GM19043 (cell line): Measurements from ENCODE around the gene CRELD1.
"Not testable (repeated sequence)": the region's sequence is repeated elsewhere in the genome, so short reads cannot be mapped to it uniquely, and the experiment has no call there.

Experiments
- ATAC-seq: cut with Tn5 transposase; IDR thresholded peaks from one replicate; pipeline ENCODE4 v1.9.1; 2021; ENCODE audit warnings: low read depth; ENCODE audit not compliant: unreplicated experiment

Gene CRELD1

DNA sequence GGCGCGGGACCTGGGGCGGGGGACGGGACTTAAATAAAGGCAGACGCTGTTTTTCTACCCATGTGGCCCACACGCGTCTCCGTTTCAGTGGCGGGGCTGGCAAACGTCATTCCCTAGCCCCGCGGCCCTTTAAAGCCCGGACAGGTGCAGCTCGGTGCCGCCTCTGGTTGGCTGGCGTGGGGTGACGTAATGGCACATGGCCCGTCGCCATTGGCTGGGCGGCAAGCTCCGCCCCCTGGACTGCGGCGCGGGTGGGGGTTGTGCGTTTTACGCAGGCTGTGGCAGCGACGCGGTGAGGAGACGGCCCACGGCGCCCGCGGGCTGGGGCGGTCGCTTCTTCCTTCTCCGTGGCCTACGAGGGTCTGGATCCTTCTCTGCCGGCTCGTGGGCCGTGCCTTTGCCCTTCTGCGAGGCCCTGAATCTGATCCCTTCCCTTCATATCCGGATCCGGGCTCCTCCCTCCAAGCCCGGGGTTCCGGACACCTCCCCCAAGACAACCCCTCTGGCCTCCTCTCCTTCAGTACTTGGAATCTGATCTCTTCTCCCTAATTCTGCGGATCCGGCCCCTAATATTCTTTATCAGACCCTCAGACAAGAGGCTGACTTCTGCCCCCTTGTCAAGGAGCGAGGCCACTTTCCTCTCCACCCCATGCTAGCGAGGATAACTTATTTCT is at the start of gene CRELD1:
Gene CRELD1 (plus strand): TSS at position 274 of the 674 bp plus-strand sequence. CDS start 605 bp downstream, outside the sequence.
- ATAC-seq = peak; percentile 86

DNA sequence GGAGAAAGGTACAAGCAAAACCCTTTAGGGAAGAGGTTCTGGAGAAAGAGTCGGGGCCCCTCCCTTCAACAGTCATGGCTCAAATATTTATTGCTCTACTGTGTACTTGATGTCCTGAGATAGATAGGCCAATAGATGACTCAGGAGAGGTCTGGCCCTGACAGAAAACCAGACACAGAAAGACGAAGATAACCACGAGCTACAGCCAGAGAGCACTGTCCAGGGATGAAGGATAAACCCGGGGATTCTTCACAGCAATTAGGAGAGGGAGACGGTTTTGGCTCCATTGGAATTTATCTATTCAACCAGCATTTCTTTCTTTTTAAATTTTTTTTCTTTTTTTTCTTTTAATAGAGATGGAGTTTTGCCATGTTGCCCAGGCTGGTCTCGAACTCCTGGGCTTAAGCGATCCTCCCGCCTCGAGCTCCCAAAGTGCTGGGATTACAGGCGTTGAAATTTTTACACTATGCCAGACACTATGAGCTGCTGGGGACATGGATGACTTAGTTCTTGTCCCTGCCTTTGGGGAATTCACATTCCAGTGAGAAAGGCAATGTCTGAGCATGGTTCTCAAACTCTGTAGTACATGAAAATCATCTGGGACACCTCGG is 49.0 kb upstream of the CRELD1 start:
- ATAC-seq = no peak

DNA sequence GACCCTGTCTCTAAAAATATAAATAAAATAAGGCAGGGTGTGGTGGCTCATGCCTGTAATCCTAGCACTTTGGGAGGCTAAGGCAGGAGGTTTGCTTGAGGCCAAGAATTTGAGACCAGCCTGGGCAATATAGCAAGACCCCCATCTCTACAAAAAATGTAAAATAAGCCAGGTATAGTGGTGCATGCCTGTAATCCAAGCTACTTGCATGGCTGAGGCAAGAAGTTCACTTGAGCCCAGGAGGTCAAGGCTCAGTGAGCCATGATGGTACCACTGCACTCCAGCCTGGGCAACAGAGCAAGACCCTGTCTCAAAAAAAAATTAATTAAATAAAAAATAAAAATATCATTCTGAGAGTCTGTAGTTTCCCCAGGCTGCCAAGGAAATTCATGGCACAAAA is 47.3 kb upstream of the CRELD1 start:
- no peak for ATAC-seq

GRCh38 chr3:9887480-9887879 is 46.2 kb upstream of the CRELD1 start:
- no peak for ATAC-seq

GRCh38 chr3:9888540-9888939 is 45.1 kb upstream of the CRELD1 start:
- ATAC-seq = no peak

DNA sequence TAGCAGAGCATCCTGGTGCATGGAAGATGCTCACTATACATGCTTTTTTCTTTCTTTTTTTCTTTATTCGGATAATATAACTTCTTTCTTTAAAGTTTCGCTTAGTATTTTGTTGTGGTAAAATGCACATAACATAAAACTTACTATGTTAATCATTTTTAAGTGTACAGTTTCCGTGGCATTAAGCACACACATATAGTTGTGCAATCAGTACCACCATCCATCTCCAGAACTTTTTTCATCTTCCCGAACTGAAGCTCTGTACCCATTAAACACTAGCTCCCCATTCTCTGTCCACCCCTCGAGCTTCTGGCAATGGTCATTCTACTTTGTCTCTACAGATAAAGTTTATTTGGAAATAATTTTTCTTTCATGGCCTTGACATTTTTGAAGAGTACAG is 44.2 kb upstream of the CRELD1 start:
- ATAC-seq = no peak

GRCh38 chr3:9890249-9891071 is 43.2 kb upstream of the CRELD1 start, which contains the start of gene JAGN1:
Gene JAGN1, plus strand, starts transcription at chr3:9890610. Its CDS starts 113 bp downstream, at chr3:9890723.
- ATAC-seq = peak; percentile 69

DNA sequence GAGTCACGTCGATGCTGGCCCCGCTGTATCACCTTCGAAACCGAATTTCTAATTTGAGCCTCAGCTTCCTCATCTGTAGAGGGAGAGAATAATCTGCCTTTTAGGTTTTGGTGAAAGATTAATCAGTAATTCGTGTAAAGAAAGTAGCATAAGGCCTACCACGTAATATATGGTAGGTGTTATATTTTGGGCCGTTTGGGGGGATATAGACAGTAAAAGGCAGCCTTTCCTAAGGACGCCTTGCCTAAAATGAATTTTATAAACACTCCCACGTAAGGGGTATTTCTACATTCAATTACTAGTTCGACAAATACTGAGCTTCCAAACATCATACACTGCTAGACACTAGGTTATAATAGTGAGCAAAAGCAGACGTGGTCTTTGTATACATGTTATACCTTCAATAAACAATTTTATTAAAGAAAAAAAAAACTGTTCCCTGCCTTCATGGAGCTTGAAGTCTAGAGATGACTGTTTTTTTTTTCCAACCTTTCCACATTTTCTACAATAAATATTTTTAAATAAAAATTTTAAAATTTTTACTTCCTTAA is 42.5 kb upstream of the CRELD1 start:
- ATAC-seq = no peak

GRCh38 chr3:9893739-9894138 is 39.9 kb upstream of the CRELD1 start:
- ATAC-seq = no peak

DNA sequence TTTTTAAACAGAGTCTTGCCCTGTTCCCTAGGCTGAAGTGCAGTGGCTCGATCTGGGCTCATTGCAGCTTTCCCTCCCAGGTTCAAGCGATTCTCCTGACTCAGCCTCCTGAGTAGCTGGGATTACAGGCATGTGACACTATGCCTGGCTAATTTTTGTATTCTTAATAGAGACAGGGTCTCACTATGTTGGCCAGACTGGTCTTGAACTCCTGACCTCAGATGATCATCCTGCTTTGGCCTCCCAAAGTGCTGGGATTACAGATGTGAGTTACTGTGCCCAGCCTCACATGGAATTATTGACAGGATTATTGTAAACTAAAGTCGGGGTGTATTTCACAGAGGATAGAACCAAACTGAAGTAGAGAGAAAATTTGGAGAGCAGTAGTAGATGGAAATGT is 37.9 kb upstream of the CRELD1 start:
- not testable (repeated sequence) for ATAC-seq

DNA sequence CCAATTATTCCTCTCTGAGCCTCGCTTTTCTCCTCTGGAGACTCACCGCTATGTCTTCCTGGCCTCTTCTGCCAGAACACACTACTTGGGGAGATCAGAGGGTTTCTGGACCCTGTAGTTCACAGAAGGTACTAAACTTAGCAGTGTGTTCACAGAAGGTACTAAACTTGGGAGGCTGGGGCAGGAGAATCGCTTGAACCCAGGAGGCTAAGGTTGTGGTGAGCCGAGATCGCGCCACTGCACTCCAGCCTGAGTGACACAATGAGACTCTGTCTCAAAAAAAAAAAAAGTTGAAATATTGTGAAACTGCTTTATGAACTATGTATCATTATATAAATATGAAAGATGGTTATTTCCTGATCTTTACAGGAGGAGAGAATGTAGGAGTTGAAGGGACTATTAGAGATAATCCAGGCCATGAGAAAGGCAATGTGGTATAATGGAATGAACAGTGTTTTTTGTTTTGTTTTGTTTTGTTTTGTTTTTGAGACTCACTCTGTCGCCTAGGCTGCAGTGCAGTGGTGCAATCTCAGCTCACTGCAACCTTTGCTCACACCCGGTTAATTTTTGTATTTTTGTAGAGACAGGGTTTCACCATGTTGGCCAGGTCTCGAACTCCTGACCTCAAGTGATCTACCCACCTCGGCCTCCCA is 36.8 kb upstream of the CRELD1 start:
- not testable (repeated sequence) for ATAC-seq

- peak; percentile 65 for ATAC-seq
These were observed 35.9 kb upstream of the CRELD1 start for GRCh38 chr3:9897408-9898372.

GRCh38 chr3:9898467-9899241 is 35.0 kb upstream of the CRELD1 start:
- no peak for ATAC-seq

DNA sequence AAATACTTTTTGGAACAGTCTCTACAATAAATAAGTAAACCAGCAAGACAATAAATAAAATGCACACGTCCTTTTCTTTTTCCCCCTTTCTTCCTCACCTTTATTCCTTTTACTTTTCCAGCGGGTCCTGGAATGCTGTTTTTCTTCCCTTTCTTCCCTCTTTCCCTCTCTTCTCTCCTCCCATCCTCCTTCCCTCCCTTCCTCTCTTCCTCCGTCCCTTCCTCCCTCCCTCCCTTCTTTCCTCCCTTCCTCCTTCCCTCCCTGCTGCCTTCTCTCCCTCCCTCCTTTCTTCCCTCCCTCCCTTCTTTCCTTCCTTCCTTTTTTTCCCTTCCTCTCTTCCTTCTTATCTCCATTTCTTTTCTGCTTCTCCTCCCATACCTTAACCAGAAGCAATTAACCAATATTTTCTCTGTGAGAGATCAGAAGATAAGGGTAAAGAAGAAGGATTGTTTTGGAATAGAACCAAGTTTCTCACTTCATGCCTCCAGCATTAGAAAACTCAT is 34.3 kb upstream of the CRELD1 start:
- ATAC-seq = no peak

GRCh38 chr3:9900965-9901415 is 32.6 kb upstream of the CRELD1 start:
- not testable (repeated sequence) for ATAC-seq

DNA sequence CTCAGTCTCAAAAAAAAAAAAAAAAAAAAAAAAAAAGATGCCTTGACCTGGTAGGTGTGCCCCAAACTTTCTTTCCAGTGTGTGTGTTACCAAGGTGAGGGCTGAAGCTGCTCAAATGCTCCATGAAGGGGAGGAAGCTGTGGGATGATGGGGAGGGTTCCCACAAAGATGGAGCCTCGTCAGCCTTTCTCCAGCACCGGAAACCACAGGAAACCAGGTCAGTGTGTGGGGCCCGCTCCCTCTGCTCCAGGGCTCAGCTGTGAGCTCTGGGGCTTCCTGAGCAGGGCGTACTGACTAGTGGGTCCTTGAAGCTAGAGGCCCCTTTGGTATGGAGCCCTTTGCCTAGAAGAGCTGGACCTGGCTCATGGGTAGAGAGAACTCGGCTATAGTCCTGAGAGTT is 31.7 kb upstream of the CRELD1 start:
- ATAC-seq = no peak

DNA sequence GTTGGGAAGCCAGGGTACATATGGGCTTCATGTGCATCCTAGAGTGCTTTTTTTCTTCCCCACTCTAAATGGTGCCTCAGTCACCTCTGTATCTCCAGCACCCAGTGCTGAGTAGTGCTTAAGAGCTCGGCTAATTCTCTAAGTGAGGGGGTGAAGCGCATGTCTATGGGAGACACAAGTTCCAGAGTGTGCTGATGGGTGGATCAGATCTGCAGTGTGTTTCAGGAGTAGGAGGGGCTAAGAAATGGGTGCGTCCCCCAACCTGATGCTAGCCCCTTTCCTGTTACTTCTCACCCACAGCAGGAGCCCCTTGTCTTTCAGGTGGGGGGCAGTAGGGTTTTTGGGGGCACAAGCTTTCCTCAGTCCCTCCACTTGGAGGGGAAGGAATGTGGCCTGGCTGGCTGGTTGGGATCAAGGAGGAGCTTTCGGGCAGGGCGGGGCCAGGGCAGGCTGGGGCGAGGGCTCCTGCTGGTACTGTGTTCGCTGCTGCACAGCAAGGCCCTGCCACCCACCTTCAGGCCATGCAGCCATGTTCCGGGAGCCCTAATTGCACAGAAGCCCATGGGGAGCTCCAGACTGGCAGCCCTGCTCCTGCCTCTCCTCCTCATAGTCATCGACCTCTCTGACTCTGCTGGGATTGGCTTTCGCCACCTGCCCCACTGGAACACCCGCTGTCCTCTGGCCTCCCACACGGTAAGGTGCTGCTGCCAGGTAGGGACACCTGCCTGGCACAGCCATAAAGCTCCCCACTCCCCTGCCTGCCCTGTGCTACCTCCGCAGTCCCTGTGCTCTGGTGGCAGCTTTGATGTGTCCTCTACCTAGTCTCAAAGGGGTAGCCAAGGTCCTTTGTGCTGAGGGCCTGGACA is 31.0 kb upstream of the CRELD1 start, which contains the start of gene IL17RE:
Gene IL17RE (plus strand): TSS at position 477 of the 866 bp plus-strand sequence. CDS start 85 bp downstream, at position 562.
- ATAC-seq = no peak
